ENCODE data around the gene P2RX6. TPM values are rescaled to one million over a fixed set of nuclear protein-coding genes. Genes with fewer than 3 reads are reported as not detected.
A peak's percentile ranks its signal among the peaks of the same experiment; 100 is the strongest.
"Not testable (repeated sequence)": the region's sequence is repeated elsewhere in the genome, so short reads cannot be mapped to it uniquely, and the experiment has no call there.

P2RX6 gene
- total RNA-seq, 2 experiments from 2014 or later = 0.14 to 0.69 TPM

DNA sequence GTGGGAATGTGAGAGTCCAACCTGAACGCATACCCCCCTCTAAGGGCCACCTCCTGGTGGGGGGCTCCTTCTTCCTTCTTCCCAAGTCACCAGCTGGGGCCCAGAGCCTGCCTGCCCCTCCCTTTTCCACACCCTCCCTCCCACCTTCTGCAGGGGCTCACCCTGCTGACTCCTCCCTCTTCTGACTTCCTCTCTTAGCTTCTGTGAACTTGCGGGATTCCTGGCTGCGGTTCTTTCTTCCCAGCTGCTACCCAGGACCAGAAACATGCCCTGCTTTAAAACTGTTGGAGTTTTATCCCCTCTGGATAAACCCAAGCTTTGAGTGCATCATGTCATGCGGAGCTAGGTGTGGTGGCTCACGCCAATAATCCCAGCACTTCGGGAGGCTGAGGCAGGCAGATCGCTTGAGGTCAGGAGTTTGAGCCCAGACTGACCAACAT, 40.9 kb downstream of the P2RX6 start:
- DNase-seq = peak in 2 of 14 experiments; percentile 9 to 21
- H3K4me3 ChIP-seq (ENCODE audit: low read length) = no peak overlapping the region
- intact Hi-C loops (cut with DNase I, micrococcal nuclease) = no loop called here
- POLR2A ChIA-PET = no interaction called here
- H3K27ac ChIP-seq (ENCODE audit: low read depth in 1 of 2, low read length in 2 of 2) = no peak overlapping the region
- Mint-ChIP-seq H3K36me3 (ENCODE audit: low read depth) (no peaks in the 10 kb centered on the region), H3K27me3 (no peaks in the 10 kb centered on the region), H3K4me3 (peak overlapping the region; percentile 48), H3K27ac (no peak overlapping the region), H3K4me1 (ENCODE audit: low read depth) (peaks cover 15% of the 10 kb centered on the region), H3K9me3 (no peaks in the 10 kb centered on the region)
- peak; percentile 44 for ATAC-seq (ENCODE audit: poor library complexity)
- H3K27me3 ChIP-seq (ENCODE audit: control insufficient read depth in 1 of 2, insufficient read depth in 2 of 2, low read length in 2 of 2) = no peaks in the 10 kb centered on the region
- H3K4me1 ChIP-seq (ENCODE audit: insufficient read depth, low read length) = peaks cover 18% of the 10 kb centered on the region
- CTCF ChIA-PET = interaction anchor here (1.1 kb wide), 1 partner anchor 9 kb away, joined by 3 read pairs; no protein-coding TSS in a partner anchor
- no peaks in the 10 kb centered on the region for H3K36me3 ChIP-seq (ENCODE audit: insufficient read depth, low read length)
- TF ChIP-seq, protein P1, sequence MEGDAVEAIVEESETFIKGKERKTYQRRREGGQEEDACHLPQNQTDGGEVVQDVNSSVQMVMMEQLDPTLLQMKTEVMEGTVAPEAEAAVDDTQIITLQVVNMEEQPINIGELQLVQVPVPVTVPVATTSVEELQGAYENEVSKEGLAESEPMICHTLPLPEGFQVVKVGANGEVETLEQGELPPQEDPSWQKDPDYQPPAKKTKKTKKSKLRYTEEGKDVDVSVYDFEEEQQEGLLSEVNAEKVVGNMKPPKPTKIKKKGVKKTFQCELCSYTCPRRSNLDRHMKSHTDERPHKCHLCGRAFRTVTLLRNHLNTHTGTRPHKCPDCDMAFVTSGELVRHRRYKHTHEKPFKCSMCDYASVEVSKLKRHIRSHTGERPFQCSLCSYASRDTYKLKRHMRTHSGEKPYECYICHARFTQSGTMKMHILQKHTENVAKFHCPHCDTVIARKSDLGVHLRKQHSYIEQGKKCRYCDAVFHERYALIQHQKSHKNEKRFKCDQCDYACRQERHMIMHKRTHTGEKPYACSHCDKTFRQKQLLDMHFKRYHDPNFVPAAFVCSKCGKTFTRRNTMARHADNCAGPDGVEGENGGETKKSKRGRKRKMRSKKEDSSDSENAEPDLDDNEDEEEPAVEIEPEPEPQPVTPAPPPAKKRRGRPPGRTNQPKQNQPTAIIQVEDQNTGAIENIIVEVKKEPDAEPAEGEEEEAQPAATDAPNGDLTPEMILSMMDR (IDR thresholded peaks at IDR 0.05) = no peak
- no peaks in the 10 kb centered on the region for H3K9me3 ChIP-seq (ENCODE audit: control insufficient read depth in 1 of 2, insufficient read depth in 1 of 2, low read length in 2 of 2)

DNA sequence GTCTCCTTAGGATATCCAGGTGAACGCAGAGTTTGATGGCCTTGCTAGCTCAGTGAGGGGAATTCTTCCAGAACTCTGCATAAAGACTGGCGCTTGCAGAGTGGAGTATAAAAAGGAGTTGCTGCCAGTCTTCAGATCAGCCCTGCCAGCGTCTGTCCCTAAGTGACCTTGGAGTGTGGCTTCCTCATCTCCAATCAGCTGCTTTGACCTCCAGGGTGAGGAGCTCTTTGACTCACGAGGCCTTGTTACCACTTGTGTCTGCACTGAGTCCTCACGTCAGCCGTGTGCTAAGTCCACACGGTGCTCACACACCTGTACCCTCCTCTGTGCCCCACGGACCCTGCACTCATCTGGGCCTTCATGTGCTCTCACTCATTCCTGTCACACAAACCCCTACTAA, 45.4 kb downstream of the P2RX6 start:
- H3K27ac Mint-ChIP-seq; H3K9me3 Mint-ChIP-seq; CTCF ChIA-PET; H3K36me3 ChIP-seq (ENCODE audit: insufficient read depth, low read length); H3K4me3 Mint-ChIP-seq; H3K36me3 Mint-ChIP-seq (ENCODE audit: low read depth); DNase-seq; POLR2A ChIA-PET; H3K27me3 ChIP-seq (ENCODE audit: control insufficient read depth in 1 of 2, insufficient read depth in 2 of 2, low read length in 2 of 2); H3K9me3 ChIP-seq (ENCODE audit: control insufficient read depth in 1 of 2, insufficient read depth in 1 of 2, low read length in 2 of 2); ATAC-seq (ENCODE audit: poor library complexity); H3K27me3 Mint-ChIP-seq; H3K4me3 ChIP-seq (ENCODE audit: low read length); H3K27ac ChIP-seq (ENCODE audit: low read depth in 1 of 2, low read length in 2 of 2); intact Hi-C loops (cut with DNase I, micrococcal nuclease): not testable (repeated sequence)
- H3K4me1 Mint-ChIP-seq (ENCODE audit: low read depth) = peaks cover 15% of the 10 kb centered on the region
- H3K4me1 ChIP-seq (ENCODE audit: insufficient read depth, low read length) = peaks cover 16% of the 10 kb centered on the region

DNA sequence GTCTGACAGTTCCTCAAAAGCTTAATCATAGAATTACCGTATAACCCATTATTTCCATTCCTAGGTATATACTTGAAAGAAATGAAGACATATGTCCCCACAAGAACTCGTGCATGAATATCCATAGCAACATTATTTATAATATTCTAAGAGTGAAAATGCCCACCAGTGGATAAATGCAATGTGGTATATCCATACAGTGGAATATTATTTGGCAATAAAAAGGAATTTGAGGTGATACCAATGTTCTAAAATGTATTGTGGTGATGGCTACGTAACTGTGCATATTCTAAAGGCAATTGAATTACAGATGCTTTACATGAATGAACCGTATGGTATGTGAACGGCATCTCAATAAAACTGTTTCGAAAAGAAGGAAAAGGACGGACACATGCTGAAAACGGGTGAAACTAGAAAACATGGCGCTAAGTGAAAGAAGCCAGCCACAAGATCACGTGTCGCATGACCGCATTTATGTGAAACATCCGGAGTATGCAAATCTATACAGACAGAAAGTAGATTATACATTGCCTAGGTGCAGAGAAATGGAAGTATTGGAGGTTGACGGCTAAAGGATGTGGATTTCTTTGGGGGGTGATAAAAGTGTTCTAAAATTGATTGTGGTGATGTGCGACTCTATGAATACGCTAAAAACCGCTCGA, 46.8 kb downstream of the P2RX6 start:
- H3K27me3 Mint-ChIP-seq, CTCF ChIA-PET, H3K9me3 Mint-ChIP-seq: not testable (repeated sequence)

DNA sequence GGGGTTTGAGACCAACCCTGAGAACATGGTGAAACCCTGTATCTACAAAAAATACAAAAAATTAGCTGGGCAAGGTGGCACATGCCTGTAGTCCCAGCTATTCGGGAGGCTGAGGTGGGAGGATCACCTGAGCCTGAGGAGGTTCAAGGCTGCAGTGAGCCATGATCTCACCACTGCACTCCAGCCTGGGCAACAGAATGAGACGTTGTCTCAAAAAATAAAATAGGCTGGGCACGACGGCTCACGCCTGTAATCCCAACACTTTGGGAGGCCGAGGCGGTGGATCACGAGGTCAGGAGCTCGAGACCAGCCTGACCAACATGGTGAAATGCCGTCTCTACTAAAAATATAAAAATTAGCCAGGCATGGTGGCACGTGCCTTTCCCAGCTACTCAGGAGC, 49.5 kb downstream of the P2RX6 start:
- H3K4me3 ChIP-seq (ENCODE audit: low read length); H3K36me3 Mint-ChIP-seq (ENCODE audit: low read depth); POLR2A ChIA-PET; H3K27ac ChIP-seq (ENCODE audit: low read depth in 1 of 2, low read length in 2 of 2); H3K9me3 ChIP-seq (ENCODE audit: control insufficient read depth in 1 of 2, insufficient read depth in 1 of 2, low read length in 2 of 2); H3K4me1 Mint-ChIP-seq (ENCODE audit: low read depth); H3K27me3 Mint-ChIP-seq; H3K27me3 ChIP-seq (ENCODE audit: control insufficient read depth in 1 of 2, insufficient read depth in 2 of 2, low read length in 2 of 2); H3K36me3 ChIP-seq (ENCODE audit: insufficient read depth, low read length); intact Hi-C loops (cut with DNase I, micrococcal nuclease); H3K9me3 Mint-ChIP-seq; ATAC-seq (ENCODE audit: poor library complexity); DNase-seq; H3K4me1 ChIP-seq (ENCODE audit: insufficient read depth, low read length); H3K27ac Mint-ChIP-seq; H3K4me3 Mint-ChIP-seq: not testable (repeated sequence)
- CTCF ChIA-PET = interaction anchor here (1.1 kb wide), 1 partner anchor 8 kb away, joined by 3 read pairs; no protein-coding TSS in a partner anchor

More for the DNA sequence above, 46.8 kb downstream of the P2RX6 start:
- H3K36me3 ChIP-seq (ENCODE audit: insufficient read depth, low read length); H3K4me1 Mint-ChIP-seq (ENCODE audit: low read depth); H3K4me3 Mint-ChIP-seq; H3K36me3 Mint-ChIP-seq (ENCODE audit: low read depth); DNase-seq; H3K4me1 ChIP-seq (ENCODE audit: insufficient read depth, low read length); H3K27ac Mint-ChIP-seq; intact Hi-C loops (cut with DNase I, micrococcal nuclease); H3K27ac ChIP-seq (ENCODE audit: low read depth in 1 of 2, low read length in 2 of 2); POLR2A ChIA-PET; H3K9me3 ChIP-seq (ENCODE audit: control insufficient read depth in 1 of 2, insufficient read depth in 1 of 2, low read length in 2 of 2); ATAC-seq (ENCODE audit: poor library complexity); H3K4me3 ChIP-seq (ENCODE audit: low read length); H3K27me3 ChIP-seq (ENCODE audit: control insufficient read depth in 1 of 2, insufficient read depth in 2 of 2, low read length in 2 of 2): not testable (repeated sequence)
